HepG2 (cell line): ENCODE measurements around the gene DISP1. TPM values are rescaled to one million over a fixed set of nuclear protein-coding genes. Genes with fewer than 3 reads are reported as not detected.

Experiments
- ARNT ChIP-seq: fragments of 450-650 bp; IDR thresholded peaks from 2 replicates; pipeline ENCODE4 v1.6.1; 2017
- DPF2 ChIP-seq: sonication (generic); formaldehyde crosslinking; IDR thresholded peaks from 2 replicates; pipeline ENCODE4 v1.4.0; 2020; ENCODE audit warnings: mild to moderate bottlenecking, low read depth, missing genetic modification reagents, borderline replicate concordance
- ETV5 ChIP-seq: IDR thresholded peaks from 2 replicates; pipeline ENCODE4 v1.6.1; 2018; ENCODE audit warnings: missing biosample characterization, missing genetic modification reagents, inconsistent platforms, borderline replicate concordance
- GATA4 ChIP-seq: sonication (generic); IDR thresholded peaks from 2 replicates; pipeline ENCODE4 v1.6.1; 2016; ENCODE audit warnings: antibody characterized with exemption, low read depth, borderline replicate concordance
- HES4 ChIP-seq: sonication (generic); formaldehyde crosslinking; IDR thresholded peaks from 2 replicates; pipeline ENCODE4 v1.9.0; 2021; ENCODE audit warnings: mild to moderate bottlenecking, missing genetic modification reagents, borderline replicate concordance
- HNRNPLL ChIP-seq: fragments of 200-400 bp; formaldehyde crosslinking; IDR thresholded peaks from 2 replicates; pipeline ENCODE4 v1.6.1; 2017; ENCODE audit warnings: mild to moderate bottlenecking, low read depth, low read length; ENCODE audit not compliant: poor library complexity, severe bottlenecking
- POLR2AphosphoS5 ChIP-seq: IDR thresholded peaks from 2 replicates; pipeline ENCODE4 v1.6.1; 2012; ENCODE audit warnings: low read depth, low read length
- PRMT3 ChIP-seq: sonication (generic); formaldehyde crosslinking; IDR thresholded peaks from 2 replicates; pipeline ENCODE4 v1.8.1; 2022; ENCODE audit warnings: low read depth, mild to moderate bottlenecking, moderate library complexity, missing genetic modification reagents, borderline replicate concordance
- RNF2 ChIP-seq: fragments of 450-650 bp; conservative IDR thresholded peaks from 2 replicates; pipeline ENCODE4 v1.6.1; 2016; ENCODE audit warnings: low read depth
- SKI ChIP-seq: fragments of 450-650 bp; IDR thresholded peaks from one replicate; pipeline ENCODE4 v1.6.1; 2018; ENCODE audit warnings: mild to moderate bottlenecking; ENCODE audit not compliant: partially characterized antibody
- SMARCC2 ChIP-seq: fragments of 450-650 bp; IDR thresholded peaks from 2 replicates; pipeline ENCODE4 v1.6.1; 2017; ENCODE audit warnings: antibody characterized with exemption, mild to moderate bottlenecking
- TAF1 ChIP-seq: sonication (generic); formaldehyde crosslinking; IDR thresholded peaks from 2 replicates; pipeline ENCODE4 v1.4.0; 2020; ENCODE audit warnings: missing genetic modification reagents
- TAF15 ChIP-seq: fragments of 200-400 bp; formaldehyde crosslinking; IDR thresholded peaks from one replicate; pipeline ENCODE4 v1.6.1; 2018; ENCODE audit warnings: mild to moderate bottlenecking, low read depth, low read length; ENCODE audit not compliant: poor library complexity, severe bottlenecking
- TOPORS ChIP-seq: sonication (generic); formaldehyde crosslinking; IDR thresholded peaks from 2 replicates; pipeline ENCODE4 v1.8.0; 2023; ENCODE audit warnings: mild to moderate bottlenecking, missing genetic modification reagents
- ZBTB34 ChIP-seq: sonication (generic); formaldehyde crosslinking; IDR thresholded peaks from 2 replicates; pipeline ENCODE4 v1.8.0; 2022; ENCODE audit warnings: mild to moderate bottlenecking, missing genetic modification reagents
- ZNF503 ChIP-seq: sonication (generic); formaldehyde crosslinking; IDR thresholded peaks from 2 replicates; pipeline ENCODE4 v1.4.0; 2020; ENCODE audit warnings: missing genetic modification reagents
- ZNF652 ChIP-seq: IDR thresholded peaks from 2 replicates; pipeline ENCODE4 v1.6.1; 2016; ENCODE audit warnings: low read depth, borderline replicate concordance
- ZNF773 ChIP-seq: sonication (generic); formaldehyde crosslinking; IDR thresholded peaks from 2 replicates; pipeline ENCODE4 v1.4.0; 2020; ENCODE audit warnings: missing genetic modification reagents, borderline replicate concordance
- ZNF788 ChIP-seq: sonication (generic); formaldehyde crosslinking; IDR thresholded peaks from 2 replicates; pipeline ENCODE4 v1.5.0; 2020; ENCODE audit warnings: mild to moderate bottlenecking, missing genetic modification reagents, borderline replicate concordance
- polyA plus RNA-seq, 8 experiments: library from polyadenylated mRNA; depleted of rRNA in 3 of 8; stranded (reverse) in 7 of 8; unstranded in 1 of 8; fragments of >200 nt; fragmentation: Illumina TruSeq in 4 of 8; extraction: Trizol in 4 of 8; gene quantifications; 2 replicates each; pipeline versions ENCODE4 v1.2.1 to v1.2.3, GENCODE V29; 2011 to 2016; ENCODE audit warnings: low read depth in 4 of 8, missing spikeins in 1 of 8, mixed read lengths in 1 of 8; ENCODE audit not compliant: insufficient read depth in 1 of 8
- total RNA-seq, 5 experiments: library from RNA; depleted of rRNA; stranded (reverse); fragments of >200 nt; fragmentation: Illumina TruSeq; extraction: Trizol; gene quantifications; 2 replicates each; pipeline ENCODE4 v1.2.3, GENCODE V29; 2016; ENCODE audit warnings: low read depth in 1 of 5
- TF ChIP-seq, protein P1 (sequence below): sonication (generic); formaldehyde crosslinking; IDR thresholded peaks from 2 replicates; pipeline ENCODE4 v1.5.0; 2020; ENCODE audit warnings: missing genetic modification reagents, mild to moderate bottlenecking, borderline replicate concordance
- TF ChIP-seq, protein P2 (sequence below): sonication (generic); formaldehyde crosslinking; IDR thresholded peaks from 2 replicates; pipeline ENCODE4 v1.4.0; 2020; ENCODE audit warnings: missing genetic modification reagents

Gene DISP1
- total and polyA plus RNA-seq, 2 of the 13 experiments (the other 11 are each of a cell fraction or from before 2014, with no cell fraction given): 1.9 to 2.0 TPM

DNA sequence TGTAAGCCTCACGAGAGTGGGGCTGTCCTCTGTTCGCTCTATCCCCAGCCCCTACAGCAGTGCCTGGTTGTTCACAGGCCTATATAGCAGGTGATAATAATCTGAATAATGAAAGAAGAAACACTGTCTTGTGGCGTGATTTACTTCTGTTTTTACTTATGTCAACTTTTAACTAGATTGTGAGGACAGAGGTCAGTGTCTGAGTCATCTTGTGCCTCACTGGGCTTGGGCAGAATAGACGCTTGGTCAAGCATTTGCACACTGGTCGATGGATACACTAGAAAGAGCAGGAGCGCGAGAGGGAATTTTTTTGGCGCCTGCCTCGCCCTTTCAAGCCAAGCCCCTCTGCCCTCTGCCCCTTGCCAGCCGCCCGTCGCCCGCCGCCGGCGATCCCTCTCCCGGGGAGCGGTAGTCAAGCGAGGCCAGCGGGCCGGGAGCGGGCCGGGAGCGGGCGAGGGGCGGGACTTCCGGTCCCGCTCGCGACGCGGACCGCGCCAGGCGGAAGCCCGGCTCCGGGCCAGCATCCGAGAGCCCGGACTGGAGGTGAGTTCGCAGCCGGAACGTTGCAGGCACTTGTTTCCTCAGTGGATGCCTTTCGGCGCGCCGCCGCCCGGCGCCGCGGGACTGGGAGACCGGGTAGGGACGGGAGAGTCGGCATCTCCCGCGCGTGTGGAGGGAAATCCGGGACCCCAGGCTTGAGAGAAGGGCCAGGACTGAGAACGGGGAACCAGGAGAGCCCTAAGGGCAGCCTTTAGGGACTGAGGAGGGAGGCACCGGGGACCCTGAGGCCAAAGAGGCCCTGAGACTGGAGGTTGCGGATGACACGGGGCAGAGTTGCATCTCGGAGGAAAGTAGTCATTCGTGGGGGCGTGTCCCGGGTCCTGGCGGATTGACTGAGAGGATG is at the start of gene DISP1 (continued):
- TF ChIP-seq, protein P1, sequence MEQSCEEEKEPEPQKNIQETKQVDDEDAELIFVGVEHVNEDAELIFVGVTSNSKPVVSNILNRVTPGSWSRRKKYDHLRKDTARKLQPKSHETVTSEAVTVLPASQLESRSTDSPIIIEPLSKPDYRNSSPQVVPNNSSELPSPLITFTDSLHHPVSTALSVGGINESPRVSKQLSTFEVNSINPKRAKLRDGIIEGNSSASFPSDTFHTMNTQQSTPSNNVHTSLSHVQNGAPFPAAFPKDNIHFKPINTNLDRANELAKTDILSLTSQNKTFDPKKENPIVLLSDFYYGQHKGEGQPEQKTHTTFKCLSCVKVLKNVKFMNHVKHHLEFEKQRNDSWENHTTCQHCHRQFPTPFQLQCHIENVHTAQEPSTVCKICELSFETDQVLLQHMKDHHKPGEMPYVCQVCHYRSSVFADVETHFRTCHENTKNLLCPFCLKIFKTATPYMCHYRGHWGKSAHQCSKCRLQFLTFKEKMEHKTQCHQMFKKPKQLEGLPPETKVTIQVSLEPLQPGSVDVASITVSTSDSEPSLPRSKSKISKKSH (CRISPR knock-in tag): no peak
- TF ChIP-seq RNF2 (no peak), SKI (no peak), ZNF652 (no peak), ARNT (no peak), TAF1 (peak; percentile 78; the same call in 1 of the 2 replicates), HNRNPLL (peak; percentile 59), SMARCC2 (no peak), ZNF773 (peak; percentile 52; the same call in 1 of the 2 replicates), POLR2AphosphoS5 (peak; percentile 78), HES4 (CRISPR knock-in tag) (no peak), ETV5 (CRISPR knock-in tag) (peak; percentile 22; the same call in 1 of the 2 replicates), ZNF503 (CRISPR knock-in tag) (no peak), DPF2 (CRISPR knock-in tag) (no peak), TOPORS (CRISPR knock-in tag) (peak; percentile 55), TAF15 (no peak), GATA4 (no peak), ZNF788 (CRISPR knock-in tag) (peak; percentile 72; the same call in 1 of the 2 replicates), PRMT3 (CRISPR knock-in tag) (no peak), ZBTB34 (CRISPR knock-in tag) (0 out of 2 replicates have a peak, but pooled peaks have one; percentile 32)
- TF ChIP-seq, protein P2, sequence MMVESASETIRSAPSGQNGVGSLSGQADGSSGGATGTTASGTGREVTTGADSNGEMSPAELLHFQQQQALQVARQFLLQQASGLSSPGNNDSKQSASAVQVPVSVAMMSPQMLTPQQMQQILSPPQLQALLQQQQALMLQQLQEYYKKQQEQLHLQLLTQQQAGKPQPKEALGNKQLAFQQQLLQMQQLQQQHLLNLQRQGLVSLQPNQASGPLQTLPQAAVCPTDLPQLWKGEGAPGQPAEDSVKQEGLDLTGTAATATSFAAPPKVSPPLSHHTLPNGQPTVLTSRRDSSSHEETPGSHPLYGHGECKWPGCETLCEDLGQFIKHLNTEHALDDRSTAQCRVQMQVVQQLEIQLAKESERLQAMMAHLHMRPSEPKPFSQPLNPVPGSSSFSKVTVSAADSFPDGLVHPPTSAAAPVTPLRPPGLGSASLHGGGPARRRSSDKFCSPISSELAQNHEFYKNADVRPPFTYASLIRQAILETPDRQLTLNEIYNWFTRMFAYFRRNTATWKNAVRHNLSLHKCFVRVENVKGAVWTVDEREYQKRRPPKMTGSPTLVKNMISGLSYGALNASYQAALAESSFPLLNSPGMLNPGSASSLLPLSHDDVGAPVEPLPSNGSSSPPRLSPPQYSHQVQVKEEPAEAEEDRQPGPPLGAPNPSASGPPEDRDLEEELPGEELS (CRISPR knock-in tag): 0 out of 2 replicates have a peak, but pooled peaks have one; percentile 15
